Vagina (tissue), 2 donors: ENCODE measurements around the gene DPYSL3. TPM values are rescaled to one million over a fixed set of nuclear protein-coding genes. Genes with fewer than 3 reads are reported as not detected.

Experiments
- DNase-seq, 2 donors: peaks; one replicate each; pipeline ENCODE4 v3.0.0-alpha.2; 2017; ENCODE audit errors: extremely low spot score in 2 of 2
- H3K27ac ChIP-seq: fragments of 200-600 bp; sonication (generic); one replicate; pipeline ENCODE4 v1.5.1; 2019
- H3K27me3 ChIP-seq: fragments of 200-600 bp; sonication (generic); one replicate; pipeline ENCODE4 v1.5.1; 2019
- H3K36me3 ChIP-seq, 2 donors: fragments of 200-600 bp; sonication (generic); one replicate each; pipeline ENCODE4 v1.5.1; 2017 to 2019
- H3K4me1 ChIP-seq: fragments of 200-600 bp; sonication (generic); one replicate; pipeline ENCODE4 v1.5.1; 2019
- H3K4me3 ChIP-seq, 2 donors: fragments of 200-600 bp; sonication (generic); 1 replicate in 1 of 2; 2 replicates in 1 of 2; pipeline ENCODE4 v1.5.1; 2016 to 2019
- H3K9me3 ChIP-seq: fragments of 200-600 bp; sonication (generic); one replicate; pipeline ENCODE4 v1.5.1; 2019
- CTCF ChIP-seq, 3 experiments: fragments of 450-650 bp in 2 of 3; fragments of 200-600 bp in 1 of 3; sonication (generic) in 1 of 3; IDR thresholded peaks; one replicate each; pipeline ENCODE4 v1.5.1; 2017 to 2019; ENCODE audit warnings: antibody characterized with exemption in 3 of 3, mild to moderate bottlenecking in 2 of 3, moderate library complexity in 2 of 3
- POLR2A ChIP-seq, 2 donors: fragments of 450-650 bp; IDR thresholded peaks; one replicate each; pipeline ENCODE4 v1.6.1; 2017; ENCODE audit warnings: antibody characterized with exemption in 2 of 2, mild to moderate bottlenecking in 2 of 2, moderate library complexity in 2 of 2
- POLR2AphosphoS5 ChIP-seq, 2 donors: sonication (generic); formaldehyde crosslinking; IDR thresholded peaks; one replicate each; pipeline ENCODE4 v1.9.0; 2017; ENCODE audit warnings: antibody characterized with exemption in 2 of 2, mild to moderate bottlenecking in 2 of 2, low read depth in 1 of 2; ENCODE audit not compliant: insufficient read depth in 1 of 2
- intact Hi-C: fragments of 100-400 bp; cut with DNase I; formaldehyde crosslinking; loops from one replicate; pipeline ENCODE4 v1.15.1; 2023
- total RNA-seq: library from RNA; depleted of rRNA; stranded (reverse); fragments of >200 nt; gene quantifications from one replicate; pipeline ENCODE4 v1.2.3, GENCODE V29; 2016

Gene DPYSL3
- total RNA-seq, 1 donor from 2014 or later, result 68.5 TPM

- intact Hi-C loops, result no loop called here
- no peak overlapping the region for H3K27ac ChIP-seq
- no peak overlapping the region for H3K4me3 ChIP-seq
- DNase-seq, result no peak
- TF ChIP-seq CTCF (IDR thresholded peaks at IDR 0.05), result no peak
- TF ChIP-seq POLR2A (IDR thresholded peaks at IDR 0.05), result no peak
- no peak for TF ChIP-seq POLR2AphosphoS5 (IDR thresholded peaks at IDR 0.05; ENCODE audit: insufficient read depth in 1 of 2, low read depth in 1 of 2)
- H3K27me3 ChIP-seq, result no peaks in the 10 kb centered on the region
- H3K36me3 ChIP-seq, result no peaks in the 10 kb centered on the region
- H3K9me3 ChIP-seq, result no peaks in the 10 kb centered on the region
- no peaks in the 10 kb centered on the region for H3K4me1 ChIP-seq
These were observed 34.7 kb upstream of the DPYSL3 start for GRCh38 chr5:147544556-147544955.

DNA sequence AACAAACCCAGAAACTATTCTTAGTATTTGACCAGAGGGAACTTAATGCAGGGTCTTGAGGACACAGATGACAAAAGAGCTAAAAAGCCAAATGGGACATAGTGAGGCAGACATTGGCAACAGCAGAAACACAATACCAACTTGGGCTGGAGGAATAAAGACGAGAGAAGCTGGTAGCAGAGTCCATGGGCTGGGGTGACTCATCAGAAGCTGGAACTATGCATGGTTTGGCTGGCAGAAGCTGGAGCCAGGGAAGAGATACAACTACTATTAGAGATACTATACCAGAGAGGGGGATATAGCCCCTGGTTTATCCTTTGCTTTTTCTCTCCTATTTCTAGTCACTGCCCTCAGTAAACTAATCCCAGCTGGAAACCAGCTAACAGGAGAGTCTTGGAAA lies 29.2 kb upstream of the DPYSL3 start:
- Histone ChIP-seq H3K27me3 (no peaks in the 10 kb centered on the region), H3K27ac (no peak overlapping the region), H3K9me3 (no peaks in the 10 kb centered on the region), H3K36me3 (no peaks in the 10 kb centered on the region), H3K4me3 (no peak overlapping the region), H3K4me1 (no peaks in the 10 kb centered on the region)
- DNase-seq, result no peak
- TF ChIP-seq CTCF (IDR thresholded peaks at IDR 0.05) (no peak), POLR2AphosphoS5 (IDR thresholded peaks at IDR 0.05; ENCODE audit: insufficient read depth in 1 of 2, low read depth in 1 of 2) (no peak), POLR2A (IDR thresholded peaks at IDR 0.05) (no peak)
- intact Hi-C loops, result no loop called here

GRCh38 chr5:147538236-147538635 lies 28.4 kb upstream of the DPYSL3 start:
- Histone ChIP-seq H3K4me1 (no peaks in the 10 kb centered on the region), H3K27ac (no peak overlapping the region), H3K4me3 (no peak overlapping the region), H3K27me3 (no peaks in the 10 kb centered on the region), H3K9me3 (no peaks in the 10 kb centered on the region), H3K36me3 (no peaks in the 10 kb centered on the region)
- intact Hi-C loops, result no loop called here
- no peak for DNase-seq
- TF ChIP-seq CTCF (IDR thresholded peaks at IDR 0.05) (no peak), POLR2A (IDR thresholded peaks at IDR 0.05) (no peak), POLR2AphosphoS5 (IDR thresholded peaks at IDR 0.05; ENCODE audit: insufficient read depth in 1 of 2, low read depth in 1 of 2) (no peak)

DNA sequence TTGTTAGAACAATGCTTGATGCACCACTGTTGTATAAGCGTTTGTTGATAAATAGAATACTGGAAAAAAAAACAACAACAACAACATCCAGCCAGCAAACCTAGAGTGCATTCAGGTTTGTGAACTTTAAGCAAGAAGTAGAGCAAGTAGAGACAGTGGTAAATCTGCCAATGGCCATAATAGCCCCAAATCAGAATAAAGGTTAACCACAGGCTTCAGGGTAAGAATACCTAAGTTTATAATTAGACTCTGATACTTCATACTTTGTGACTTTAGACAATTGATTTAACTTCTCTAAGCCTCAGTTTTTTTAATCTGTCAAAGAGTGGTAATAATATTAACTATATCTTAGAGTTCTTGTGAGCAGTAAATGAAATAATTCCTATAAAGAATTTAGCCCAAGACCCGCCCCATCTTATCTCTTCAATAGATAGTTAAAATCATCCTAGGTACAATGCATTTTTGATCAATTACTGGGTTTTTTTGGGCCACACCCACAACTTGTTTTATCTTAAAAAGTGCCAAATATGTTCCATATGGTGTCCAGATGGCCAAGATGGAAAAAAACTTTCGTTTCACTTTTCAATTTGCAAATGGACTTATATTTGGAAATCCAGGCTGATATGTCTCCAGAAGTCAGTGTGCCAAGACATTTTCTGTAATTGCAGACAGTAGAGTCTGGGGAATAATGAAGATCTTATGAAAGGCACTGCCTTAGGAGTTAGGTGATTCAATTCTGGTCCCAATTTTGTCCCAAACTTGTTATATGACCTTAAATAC lies 24.5 kb upstream of the DPYSL3 start:
- DNase-seq, result no peak
- Histone ChIP-seq H3K4me1 (no peaks in the 10 kb centered on the region), H3K36me3 (no peaks in the 10 kb centered on the region), H3K27ac (no peak overlapping the region), H3K27me3 (no peaks in the 10 kb centered on the region), H3K4me3 (no peak overlapping the region), H3K9me3 (no peaks in the 10 kb centered on the region)
- TF ChIP-seq POLR2AphosphoS5 (IDR thresholded peaks at IDR 0.05; ENCODE audit: insufficient read depth in 1 of 2, low read depth in 1 of 2) (no peak), CTCF (IDR thresholded peaks at IDR 0.05) (no peak), POLR2A (IDR thresholded peaks at IDR 0.05) (no peak)
- intact Hi-C loops, result no loop called here

DNA sequence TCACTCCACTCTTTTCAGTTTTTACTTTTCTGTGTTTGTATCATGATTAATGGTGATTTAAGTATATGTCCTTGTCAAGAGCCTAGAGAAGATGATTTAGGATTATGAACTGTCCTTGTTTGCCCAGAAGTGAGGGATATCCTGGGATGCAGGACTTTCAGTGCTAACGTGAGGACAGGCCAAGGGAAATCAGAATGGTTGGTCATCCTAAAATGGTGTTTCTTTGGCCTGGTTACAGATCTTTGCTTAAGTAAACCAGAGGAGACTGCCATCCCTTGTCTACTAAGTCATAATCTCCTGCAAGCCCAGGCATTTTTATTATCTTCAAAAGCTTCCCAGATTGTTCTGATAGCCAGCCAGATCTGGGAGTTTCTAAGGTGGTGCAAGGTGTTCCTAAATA lies 22.3 kb upstream of the DPYSL3 start:
- TF ChIP-seq CTCF (IDR thresholded peaks at IDR 0.05) (no peak), POLR2AphosphoS5 (IDR thresholded peaks at IDR 0.05; ENCODE audit: insufficient read depth in 1 of 2, low read depth in 1 of 2) (no peak), POLR2A (IDR thresholded peaks at IDR 0.05) (no peak)
- intact Hi-C loops, result no loop called here
- Histone ChIP-seq H3K4me1 (no peaks in the 10 kb centered on the region), H3K4me3 (no peak overlapping the region), H3K9me3 (no peaks in the 10 kb centered on the region), H3K36me3 (no peaks in the 10 kb centered on the region), H3K27ac (no peak overlapping the region), H3K27me3 (no peaks in the 10 kb centered on the region)
- DNase-seq, result no peak
